Colonic mucosa (tissue), 4 donors: ENCODE results near the gene EFR3B. TPM values are rescaled to one million over a fixed set of nuclear protein-coding genes. Genes with fewer than 3 reads are reported as not detected.

Source experiments
- DNase-seq: peaks from one replicate; pipeline ENCODE4 v3.0.0-alpha.2; 2020
- H3K27ac ChIP-seq: fragments of 200-600 bp; one replicate; pipeline ENCODE4 v1.8.0; 2021
- H3K27me3 ChIP-seq: fragments of 200-600 bp; one replicate; pipeline ENCODE4 v1.8.0; 2021
- H3K36me3 ChIP-seq: fragments of 200-600 bp; one replicate; pipeline ENCODE4 v1.8.0; 2021
- H3K4me1 ChIP-seq: fragments of 200-600 bp; one replicate; pipeline ENCODE4 v1.8.0; 2021; ENCODE audit warnings: mild to moderate bottlenecking
- H3K4me3 ChIP-seq: fragments of 200-600 bp; one replicate; pipeline ENCODE4 v1.8.0; 2021
- H3K9ac ChIP-seq, 2 donors: one replicate each; pipeline ENCODE4 v1.7.0; 2013; ENCODE audit warnings: control low read depth in 2 of 2, low read depth in 2 of 2, low read length in 2 of 2
- H3K9me3 ChIP-seq: fragments of 200-600 bp; one replicate; pipeline ENCODE4 v1.8.0; 2021
- CTCF ChIP-seq: fragments of 200-600 bp; IDR thresholded peaks from one replicate; pipeline ENCODE4 v1.8.0; 2022; ENCODE audit warnings: antibody characterized with exemption, mild to moderate bottlenecking
- intact Hi-C: fragments of 100-400 bp; cut with DNase I; formaldehyde crosslinking; loops from one replicate; pipeline ENCODE4 v1.14.1; 2022
- total RNA-seq, 2 donors: library from RNA; stranded (reverse); fragmentation: NEBNext Ultra II Directional in 1 of 2; extraction: Animal tissue kit (Norgen Biotek cat#: 25700) in 1 of 2; gene quantifications; one replicate each; pipeline ENCODE4 v1.2.1, GENCODE V29; 2021
- donor health status: healthy.
- donor health status: DM: no; HTN: no; CAD: no.
- donor health status: DM: no; HTN: no; CAD: no.

The EFR3B gene
- total RNA-seq, 2 donors from 2014 or later: 1.7 to 1.8 TPM

- intact Hi-C loops: no loop called here
- no peaks in the 10 kb centered on the region for H3K4me1 ChIP-seq
Observed at GRCh38 chr2:25176541-25177181, 134.8 kb downstream of the EFR3B start.

GRCh38 chr2:25177211-25177611 is 135.3 kb downstream of the EFR3B start:
- H3K9ac ChIP-seq: no peak overlapping the region
- no peak for DNase-seq
- no peak overlapping the region for H3K27ac ChIP-seq
- no peaks in the 10 kb centered on the region for H3K36me3 ChIP-seq
- no peak overlapping the region for H3K4me3 ChIP-seq
- TF ChIP-seq CTCF: no peak
- H3K27me3 ChIP-seq: no peaks in the 10 kb centered on the region
- H3K9me3 ChIP-seq: no peaks in the 10 kb centered on the region
- intact Hi-C loops: no loop called here
- no peaks in the 10 kb centered on the region for H3K4me1 ChIP-seq

More at GRCh38 chr2:25176541-25177181, 134.8 kb downstream of the EFR3B start:
- H3K9me3 ChIP-seq: no peaks in the 10 kb centered on the region
- no peaks in the 10 kb centered on the region for H3K36me3 ChIP-seq
- no peak overlapping the region for H3K27ac ChIP-seq
- no peak for TF ChIP-seq CTCF
- H3K9ac ChIP-seq: no peak overlapping the region
- H3K27me3 ChIP-seq: no peaks in the 10 kb centered on the region
- no peak overlapping the region for H3K4me3 ChIP-seq
- no peak for DNase-seq

- H3K9me3 ChIP-seq: no peaks in the 10 kb centered on the region
- no peak for DNase-seq
- H3K27ac ChIP-seq: no peak overlapping the region
- H3K36me3 ChIP-seq: no peaks in the 10 kb centered on the region
- H3K4me1 ChIP-seq: no peaks in the 10 kb centered on the region
- H3K27me3 ChIP-seq: no peaks in the 10 kb centered on the region
- intact Hi-C loops: no loop called here
- no peak overlapping the region for H3K4me3 ChIP-seq
- TF ChIP-seq CTCF: no peak
- no peak overlapping the region for H3K9ac ChIP-seq
Observed at GRCh38 chr2:25178976-25179375, 137.1 kb downstream of the EFR3B start.

GRCh38 chr2:25184254-25184653 is 142.4 kb downstream of the EFR3B start:
- Histone ChIP-seq H3K27ac (no peak overlapping the region), H3K4me3 (no peak overlapping the region), H3K36me3 (no peaks in the 10 kb centered on the region), H3K9ac (no peak overlapping the region), H3K9me3 (no peaks in the 10 kb centered on the region), H3K27me3 (no peaks in the 10 kb centered on the region), H3K4me1 (no peaks in the 10 kb centered on the region)
- TF ChIP-seq CTCF: no peak
- no peak for DNase-seq
- intact Hi-C loops: no loop called here

- DNase-seq: no peak
- H3K27me3 ChIP-seq: no peaks in the 10 kb centered on the region
- no peaks in the 10 kb centered on the region for H3K36me3 ChIP-seq
- intact Hi-C loops: no loop called here
- TF ChIP-seq CTCF: no peak
- no peaks in the 10 kb centered on the region for H3K9me3 ChIP-seq
- no peak overlapping the region for H3K4me3 ChIP-seq
- no peak overlapping the region for H3K9ac ChIP-seq
- H3K4me1 ChIP-seq: no peaks in the 10 kb centered on the region
- no peak overlapping the region for H3K27ac ChIP-seq
Observed at GRCh38 chr2:25187729-25188350, 146.0 kb downstream of the EFR3B start.
